HG03045 (cell line): ENCODE measurements around the gene CHCHD1.
A peak's percentile ranks its signal among the peaks of the same experiment; 100 is the strongest.
"Not testable (repeated sequence)": the region's sequence is repeated elsewhere in the genome, so short reads cannot be mapped to it uniquely, and the experiment has no call there.

Experiments
- ATAC-seq: cut with Tn5 transposase; IDR thresholded peaks from one replicate; pipeline ENCODE4 v1.9.1; 2021; ENCODE audit warnings: mild to moderate bottlenecking, moderate library complexity; ENCODE audit not compliant: unreplicated experiment

The CHCHD1 gene

GRCh38 chr10:73810358-73810734 lies 28.5 kb downstream of the CHCHD1 start:
- no peak for ATAC-seq

GRCh38 chr10:73810735-73811465 lies 29.1 kb downstream of the CHCHD1 start:
- peak; percentile 27 for ATAC-seq

- ATAC-seq = no peak
Observed at GRCh38 chr10:73812657-73813056, 30.8 kb downstream of the CHCHD1 start.

GRCh38 chr10:73813333-73813732 lies 31.5 kb downstream of the CHCHD1 start:
- ATAC-seq = no peak

- ATAC-seq = no peak
Observed at GRCh38 chr10:73814276-73814895, 32.5 kb downstream of the CHCHD1 start.

- ATAC-seq = no peak
Observed at GRCh38 chr10:73814896-73815718, 33.3 kb downstream of the CHCHD1 start.

- no peak for ATAC-seq
Observed at GRCh38 chr10:73815719-73816030, 33.8 kb downstream of the CHCHD1 start.

GRCh38 chr10:73816917-73817729 lies 35.3 kb downstream of the CHCHD1 start:
- no peak for ATAC-seq

- ATAC-seq = no peak
Observed at GRCh38 chr10:73817826-73818225, 36.0 kb downstream of the CHCHD1 start.

GRCh38 chr10:73818402-73818801 lies 36.6 kb downstream of the CHCHD1 start:
- ATAC-seq = no peak

GRCh38 chr10:73819081-73819480 lies 37.2 kb downstream of the CHCHD1 start:
- no peak for ATAC-seq

GRCh38 chr10:73819513-73820093 lies 37.8 kb downstream of the CHCHD1 start:
- no peak for ATAC-seq

- ATAC-seq = no peak
Observed at GRCh38 chr10:73823391-73823790, 41.5 kb downstream of the CHCHD1 start.

GRCh38 chr10:73824146-73824725 lies 42.4 kb downstream of the CHCHD1 start:
- no peak for ATAC-seq

GRCh38 chr10:73827346-73828089 lies 45.7 kb downstream of the CHCHD1 start:
- no peak for ATAC-seq

- no peak for ATAC-seq
Observed at GRCh38 chr10:73828161-73828560, 46.3 kb downstream of the CHCHD1 start.

- ATAC-seq = not testable (repeated sequence)
Observed at GRCh38 chr10:73829090-73829489, 47.2 kb downstream of the CHCHD1 start.
